Lung (tissue), 12 donors: ENCODE results near the gene LRRC75A. TPM values are rescaled to one million over a fixed set of nuclear protein-coding genes. Genes with fewer than 3 reads are reported as not detected.

Source experiments
- ATAC-seq: fragments of 200-7000 bp; cut with Tn5 transposase; one replicate; pipeline ENCODE4 v1.9.1; 2020; ENCODE audit warnings: moderate number of reproducible peaks; ENCODE audit not compliant: insufficient read depth, low FRiP score
- DNase-seq, 3 donors: peaks; one replicate each; pipeline ENCODE4 v3.0.0-alpha.2; 2013 to 2017
- H3K27ac ChIP-seq, 2 donors: one replicate each; pipeline ENCODE4 v1.5.1; 2013; ENCODE audit warnings: mild to moderate bottlenecking in 2 of 2, moderate library complexity in 2 of 2, control low read depth in 1 of 2, inconsistent platforms in 1 of 2, low read depth in 1 of 2, low read length in 1 of 2
- H3K27me3 ChIP-seq, 3 donors: one replicate each; pipeline ENCODE4 v1.5.1; 2013; ENCODE audit warnings: low read length in 2 of 3; ENCODE audit not compliant: control insufficient read depth in 3 of 3, insufficient read depth in 3 of 3
- H3K36me3 ChIP-seq, 4 donors: one replicate each; pipeline ENCODE4 v1.5.1; 2013; ENCODE audit warnings: low read length in 4 of 4, mild to moderate bottlenecking in 1 of 4, moderate library complexity in 1 of 4; ENCODE audit not compliant: control insufficient read depth in 4 of 4, insufficient read depth in 4 of 4
- H3K4me1 ChIP-seq, 5 donors: one replicate each; pipeline ENCODE4 v1.5.1; 2013; ENCODE audit warnings: low read length in 5 of 5, mild to moderate bottlenecking in 2 of 5, moderate library complexity in 1 of 5; ENCODE audit not compliant: control insufficient read depth in 5 of 5, insufficient read depth in 5 of 5
- H3K4me3 ChIP-seq: one replicate; pipeline ENCODE4 v1.5.1; 2013; ENCODE audit warnings: mild to moderate bottlenecking, control low read depth, moderate library complexity
- H3K9ac ChIP-seq, 2 donors: one replicate each; pipeline ENCODE4 v1.5.1; 2013; ENCODE audit warnings: low read length in 2 of 2, control low read depth in 1 of 2; ENCODE audit not compliant: insufficient read depth in 1 of 2
- H3K9me3 ChIP-seq, 4 donors: one replicate each; pipeline ENCODE4 v1.5.1; 2013; ENCODE audit warnings: low read length in 3 of 4, mild to moderate bottlenecking in 1 of 4, moderate library complexity in 1 of 4; ENCODE audit not compliant: control insufficient read depth in 4 of 4, insufficient read depth in 3 of 4
- WGBS, 2 donors: extraction: QIAGEN DNeasy Blood & Tissue Kit; methylation state at CpG; one replicate each; pipeline ENCODE4 v1.1.7; 2013; 5-methylcytosine and 5-hydroxymethylcytosine counted together
- polyA plus RNA-seq, 2 donors: library from polyadenylated mRNA; stranded (reverse); fragments of 200-250 nt; gene quantifications; one replicate each; pipeline ENCODE4 v1.2.1, GENCODE V29; 2013
- total RNA-seq, 2 donors: library from RNA; depleted of rRNA in 1 of 2; stranded (reverse); fragments of >200 nt in 1 of 2; gene quantifications; one replicate each; pipeline ENCODE4 v1.2.1, GENCODE V29; 2014 to 2021
- TF ChIP-seq, protein P1 (sequence below): IDR thresholded peaks from 2 replicates; pipeline ENCODE4 v1.5.1; 2012; ENCODE audit warnings: mild to moderate bottlenecking; ENCODE audit errors: control extremely low read depth, extremely low read depth
- donor health status: control.
- donor health status: control.
- donor health status: Bipolar disorder and iron deficiency.
- donor health status: healthy.
- donor health status: DM: yes; HTN: yes; CAD: no.

The LRRC75A gene
- total and polyA plus RNA-seq, 4 donors: 0.68 to 3.4 (median 2.4) TPM

DNA sequence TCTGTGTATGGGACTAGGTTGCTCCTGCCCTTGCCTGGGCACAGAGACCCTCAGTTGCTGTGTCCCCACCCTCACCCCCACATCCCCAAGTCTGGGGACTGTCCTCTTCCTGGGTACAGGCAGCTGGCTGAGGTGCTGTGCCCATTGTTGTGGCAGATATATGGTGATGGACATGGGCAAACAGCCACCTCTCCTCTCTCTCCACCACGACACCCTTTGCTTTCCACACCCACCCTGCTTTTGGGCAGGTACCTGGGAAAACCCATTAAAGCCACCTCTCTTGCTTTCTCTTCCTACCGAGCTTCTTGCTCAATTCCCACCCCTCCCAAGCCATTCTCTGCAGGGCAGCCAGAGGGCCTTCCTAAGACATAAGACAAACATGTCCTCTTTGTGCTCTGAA, 54.9 kb downstream of the LRRC75A start:
- Histone ChIP-seq H3K27me3 (no peaks in the 10 kb centered on the region), H3K4me1 (peaks cover 4 to 26% (median 13%) of the 10 kb centered on the region in 5 donors), H3K27ac (no peak overlapping the region), H3K9me3 (no peaks in the 10 kb centered on the region), H3K9ac (no peak overlapping the region), H3K36me3 (peaks cover 3 to 30% (median 15%) of the 10 kb centered on the region in 4 donors), H3K4me3 (no peak overlapping the region)
- no peak for DNase-seq
- no peak for ATAC-seq
- 48 to 55% methylated on average over 2 of the region's 2 CpGs for WGBS, 2 donors
- TF ChIP-seq, protein P1, sequence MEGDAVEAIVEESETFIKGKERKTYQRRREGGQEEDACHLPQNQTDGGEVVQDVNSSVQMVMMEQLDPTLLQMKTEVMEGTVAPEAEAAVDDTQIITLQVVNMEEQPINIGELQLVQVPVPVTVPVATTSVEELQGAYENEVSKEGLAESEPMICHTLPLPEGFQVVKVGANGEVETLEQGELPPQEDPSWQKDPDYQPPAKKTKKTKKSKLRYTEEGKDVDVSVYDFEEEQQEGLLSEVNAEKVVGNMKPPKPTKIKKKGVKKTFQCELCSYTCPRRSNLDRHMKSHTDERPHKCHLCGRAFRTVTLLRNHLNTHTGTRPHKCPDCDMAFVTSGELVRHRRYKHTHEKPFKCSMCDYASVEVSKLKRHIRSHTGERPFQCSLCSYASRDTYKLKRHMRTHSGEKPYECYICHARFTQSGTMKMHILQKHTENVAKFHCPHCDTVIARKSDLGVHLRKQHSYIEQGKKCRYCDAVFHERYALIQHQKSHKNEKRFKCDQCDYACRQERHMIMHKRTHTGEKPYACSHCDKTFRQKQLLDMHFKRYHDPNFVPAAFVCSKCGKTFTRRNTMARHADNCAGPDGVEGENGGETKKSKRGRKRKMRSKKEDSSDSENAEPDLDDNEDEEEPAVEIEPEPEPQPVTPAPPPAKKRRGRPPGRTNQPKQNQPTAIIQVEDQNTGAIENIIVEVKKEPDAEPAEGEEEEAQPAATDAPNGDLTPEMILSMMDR: no peak

DNA sequence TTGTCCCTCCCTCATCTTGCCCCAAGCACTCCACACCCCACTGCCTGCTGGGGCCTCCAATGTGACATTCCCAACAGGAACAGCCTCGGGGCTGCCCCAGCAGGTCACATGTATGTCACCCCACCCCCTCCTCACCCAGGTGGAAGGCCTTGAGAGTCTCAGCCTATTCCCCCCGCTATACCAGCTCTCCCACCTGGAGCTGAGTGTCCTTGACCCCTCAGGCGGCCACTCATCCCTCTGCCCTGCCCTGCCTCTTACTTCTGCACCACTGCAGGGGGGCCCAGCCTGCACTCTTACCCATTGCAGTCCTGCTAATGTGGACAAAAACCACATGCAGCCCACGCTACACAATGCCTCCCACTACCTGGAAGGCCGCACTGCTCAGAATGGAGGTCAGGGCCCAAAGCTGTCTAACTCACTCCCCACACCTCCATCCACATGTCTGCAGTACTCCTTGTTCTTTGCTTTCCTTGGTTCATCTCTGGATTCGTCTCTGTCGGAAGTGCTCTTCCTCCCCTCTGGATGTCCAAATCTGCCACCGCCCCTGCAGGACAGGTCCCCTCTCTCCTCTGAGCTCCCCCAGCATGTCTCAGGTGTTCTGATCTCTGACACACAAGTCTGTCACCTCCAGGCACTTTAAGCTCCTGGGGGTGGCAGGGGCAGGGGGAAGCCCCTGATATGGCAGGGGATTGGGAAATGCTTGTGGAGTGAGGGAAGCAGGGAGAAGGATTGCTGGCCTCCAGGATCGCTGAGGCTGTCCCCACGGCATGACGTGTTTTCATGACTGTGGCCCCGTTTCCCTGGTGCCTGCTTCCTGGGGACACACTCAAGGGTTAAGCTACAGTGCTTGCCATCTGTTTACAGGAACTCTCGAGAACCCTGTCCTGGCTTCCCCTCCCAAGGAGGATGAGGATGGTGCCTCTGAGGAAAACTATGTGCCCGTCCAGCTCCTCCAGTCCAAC, 55.8 kb downstream of the LRRC75A start:
- peaks cover 2 to 17% (median 13%) of the 10 kb centered on the region in 5 donors for H3K4me1 ChIP-seq
- no peak overlapping the region for H3K27ac ChIP-seq
- WGBS, 2 donors: 61 to 72% methylated on average over 14 of the region's 14 CpGs
- H3K27me3 ChIP-seq: no peaks in the 10 kb centered on the region
- DNase-seq: no peak
- TF ChIP-seq, protein P1: no peak
- ATAC-seq: no peak
- no peak overlapping the region for H3K4me3 ChIP-seq
- H3K9ac ChIP-seq: no peak overlapping the region
- H3K9me3 ChIP-seq: no peaks in the 10 kb centered on the region
- H3K36me3 ChIP-seq: peaks cover 2 to 21% (median 10%) of the 10 kb centered on the region in 4 donors

DNA sequence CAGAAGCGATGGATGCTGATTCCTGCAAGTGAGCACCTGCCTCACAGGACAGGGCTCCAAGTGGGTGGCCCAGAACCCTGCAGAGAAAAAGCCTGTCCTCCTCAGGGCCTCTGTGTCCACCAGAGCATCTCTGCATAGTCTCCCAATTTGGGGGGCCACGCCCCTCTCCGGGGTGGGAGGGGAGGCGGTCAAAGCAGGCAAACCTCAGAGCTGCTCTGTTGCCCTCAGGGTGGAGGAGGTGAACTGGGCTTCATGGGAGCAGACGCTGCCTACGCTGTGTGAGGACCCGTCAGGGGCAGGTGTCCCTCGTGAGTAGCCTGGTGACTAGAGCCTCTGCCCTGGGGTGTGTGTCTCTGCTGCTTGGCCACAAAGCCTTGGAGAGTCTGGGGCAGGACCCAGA, 57.3 kb downstream of the LRRC75A start:
- H3K9ac ChIP-seq: no peak overlapping the region
- H3K9me3 ChIP-seq: no peaks in the 10 kb centered on the region
- peaks cover 0 to 9% (median 2%) of the 10 kb centered on the region in 5 donors for H3K4me1 ChIP-seq
- no peak for DNase-seq
- no peak overlapping the region for H3K4me3 ChIP-seq
- WGBS, 2 donors: 70 to 83% methylated on average over 8 of the region's 8 CpGs
- TF ChIP-seq, protein P1: no peak
- H3K27me3 ChIP-seq: no peaks in the 10 kb centered on the region
- H3K27ac ChIP-seq: no peak overlapping the region
- ATAC-seq: no peak
- H3K36me3 ChIP-seq: peaks cover 0 to 7% (median 3%) of the 10 kb centered on the region in 4 donors
